ENCODE data around the gene ATP5PO.
"Not testable (repeated sequence)": the region's sequence is repeated elsewhere in the genome, so short reads cannot be mapped to it uniquely, and the experiment has no call there.

The ATP5PO gene

GRCh38 chr21:33940164-33940880 is 24.7 kb upstream of the ATP5PO start:
- peak; percentile 88 for DNase-seq

GRCh38 chr21:33939226-33939625 is 23.6 kb upstream of the ATP5PO start:
- DNase-seq: no peak

- peak; percentile 79 for DNase-seq
Observed at GRCh38 chr21:33938381-33938780, 22.8 kb upstream of the ATP5PO start.

DNA sequence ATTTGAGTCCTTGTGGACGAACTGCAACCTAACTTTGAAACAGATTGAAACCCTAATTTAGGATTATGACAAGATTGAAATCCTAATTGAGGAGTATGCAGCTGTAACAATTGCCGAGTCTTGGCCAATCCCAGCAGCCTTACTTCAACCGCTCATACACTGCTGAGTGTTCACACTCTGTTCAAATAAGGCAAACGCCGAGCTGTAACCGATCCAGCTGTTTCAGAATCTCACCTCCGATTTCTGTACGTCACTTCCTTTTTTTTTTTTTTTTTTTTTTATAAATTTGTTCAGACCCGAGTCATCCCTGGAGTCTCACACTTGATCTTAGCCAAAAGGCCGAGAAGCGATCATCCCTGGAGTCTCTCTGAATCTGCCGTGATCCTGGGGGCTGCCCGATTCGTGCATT is 22.3 kb upstream of the ATP5PO start:
- peak; percentile 88 for DNase-seq

- DNase-seq: no peak
Observed at GRCh38 chr21:33937146-33937545, 21.5 kb upstream of the ATP5PO start.

DNA sequence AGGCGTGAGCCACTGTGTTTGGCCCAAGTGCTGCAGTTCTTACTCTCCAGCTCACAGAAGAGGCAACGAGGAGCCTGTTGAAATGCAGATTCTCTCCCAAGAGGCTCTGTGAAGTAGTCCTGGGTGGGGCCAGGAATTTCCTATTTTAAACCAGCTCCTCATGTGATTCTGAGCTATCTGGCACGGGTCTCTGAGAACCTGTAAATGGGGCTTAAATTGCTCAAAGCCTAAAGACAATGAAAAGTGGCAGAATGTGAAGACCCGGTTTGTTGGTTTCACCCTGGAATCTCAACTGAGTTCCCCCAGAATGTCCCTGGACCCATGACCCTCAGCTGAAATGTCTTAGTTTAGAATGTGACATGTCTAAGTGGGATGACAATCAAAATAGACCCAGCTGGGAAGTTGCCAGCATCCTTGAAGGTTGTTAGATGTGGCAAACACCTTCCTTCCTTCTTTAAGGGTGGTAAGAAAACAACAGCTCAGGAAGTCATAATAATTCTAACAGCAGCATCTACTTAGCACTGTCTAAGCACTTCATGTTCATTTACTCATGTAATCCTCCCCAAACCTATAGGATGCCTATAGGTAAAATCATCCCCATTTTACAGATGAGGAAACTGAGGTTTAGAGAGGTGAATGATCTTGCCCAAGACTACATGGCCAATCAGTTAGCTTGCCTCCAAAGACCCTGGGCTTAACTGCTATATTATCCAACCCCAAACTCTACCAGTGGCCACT is 20.9 kb upstream of the ATP5PO start:
- no peak for DNase-seq

DNA sequence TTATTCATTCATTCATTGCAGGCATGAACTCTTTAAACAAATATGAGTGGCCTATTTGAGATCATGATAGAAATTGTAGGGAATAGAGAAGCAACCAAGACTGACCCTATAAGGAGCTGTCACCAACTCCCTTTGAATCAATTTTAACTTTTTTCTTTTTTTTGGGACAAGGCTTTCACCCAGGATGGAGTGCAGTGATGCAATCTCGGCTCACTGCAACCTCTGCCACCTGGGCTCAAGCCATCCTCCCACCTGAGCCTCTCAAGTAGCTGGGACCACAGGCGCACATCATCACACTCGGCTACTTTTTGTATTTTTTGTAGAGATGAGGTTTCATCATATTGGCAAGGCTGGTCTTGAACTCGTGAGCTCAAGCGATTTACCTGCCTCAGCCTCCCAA is 17.1 kb upstream of the ATP5PO start:
- no peak for DNase-seq

DNA sequence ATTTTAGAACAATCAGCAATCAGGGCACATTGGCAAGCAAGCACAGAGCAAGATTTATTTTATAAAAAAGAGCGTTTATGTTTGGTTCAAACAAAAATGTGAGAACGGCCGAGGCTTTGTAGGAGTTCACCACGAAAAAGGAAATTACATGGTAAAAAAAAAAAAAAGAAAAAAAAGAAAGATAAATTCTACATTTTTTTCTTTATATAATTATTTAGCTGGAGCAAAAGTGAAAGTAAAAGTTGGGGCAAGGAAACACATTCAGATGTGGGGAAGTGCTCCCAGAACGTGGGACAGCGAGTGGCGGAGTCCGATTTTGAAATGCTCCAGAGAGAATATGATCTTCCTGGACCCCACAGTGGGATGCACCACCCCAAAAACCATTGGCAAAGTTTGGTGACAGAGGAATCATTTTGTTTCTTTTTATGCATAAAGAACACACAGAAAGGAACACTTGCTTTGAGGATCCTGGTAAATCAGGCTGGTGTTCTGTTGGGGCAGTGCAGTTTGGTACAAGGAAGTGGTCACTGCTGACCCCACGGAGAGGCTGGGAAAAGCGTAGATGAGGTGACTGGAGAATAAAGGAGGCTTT is 16.3 kb upstream of the ATP5PO start:
- DNase-seq: peak; percentile 38

DNA sequence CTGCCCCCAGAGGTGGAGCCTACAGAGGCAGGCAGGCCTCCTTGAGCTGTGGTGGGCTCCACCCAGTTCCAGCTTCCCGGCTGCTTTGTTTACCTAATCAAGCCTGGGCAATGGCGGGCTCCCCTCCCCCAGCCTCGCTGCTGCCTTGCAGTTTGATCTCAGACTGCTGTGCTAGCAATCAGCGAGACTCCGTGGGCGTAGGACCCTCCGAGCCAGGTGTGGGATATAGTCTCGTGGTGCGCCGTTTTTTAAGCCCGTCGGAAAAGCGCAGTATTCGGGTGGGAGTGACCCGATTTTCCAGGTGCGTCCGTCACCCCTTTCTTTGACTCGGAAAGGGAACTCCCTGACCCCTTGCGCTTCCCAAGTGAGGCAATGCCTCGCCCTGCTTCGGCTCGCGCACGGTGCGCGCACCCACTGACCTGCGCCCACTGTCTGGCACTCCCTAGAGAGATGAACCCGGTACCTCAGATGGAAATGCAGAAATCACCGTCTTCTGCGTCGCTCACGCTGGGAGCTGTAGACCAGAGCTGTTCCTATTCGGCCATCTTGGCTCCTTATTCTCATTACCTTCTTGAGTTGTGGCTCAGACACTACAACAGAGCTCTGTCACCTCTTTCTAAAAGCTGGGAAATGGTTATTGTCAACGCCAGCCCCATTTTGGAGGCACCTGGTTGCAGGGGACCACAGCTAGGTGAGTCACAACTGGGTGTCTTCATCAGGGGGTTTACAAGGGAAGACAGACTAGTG is 15.6 kb upstream of the ATP5PO start:
- DNase-seq: not testable (repeated sequence)

GRCh38 chr21:33926248-33926647 is 10.6 kb upstream of the ATP5PO start:
- DNase-seq: not testable (repeated sequence)

- DNase-seq: no peak
Observed at GRCh38 chr21:33924766-33925100, 9.1 kb upstream of the ATP5PO start.

GRCh38 chr21:33924079-33924765 is 8.6 kb upstream of the ATP5PO start:
- DNase-seq: peak; percentile 58

GRCh38 chr21:33917421-33917820 is 1.8 kb upstream of the ATP5PO start:
- DNase-seq: no peak

- DNase-seq: no peak
Observed at GRCh38 chr21:33916200-33916567, 580 bp upstream of the ATP5PO start.

GRCh38 chr21:33914188-33914587 is 1.4 kb downstream of the ATP5PO start:
- no peak for DNase-seq

DNA sequence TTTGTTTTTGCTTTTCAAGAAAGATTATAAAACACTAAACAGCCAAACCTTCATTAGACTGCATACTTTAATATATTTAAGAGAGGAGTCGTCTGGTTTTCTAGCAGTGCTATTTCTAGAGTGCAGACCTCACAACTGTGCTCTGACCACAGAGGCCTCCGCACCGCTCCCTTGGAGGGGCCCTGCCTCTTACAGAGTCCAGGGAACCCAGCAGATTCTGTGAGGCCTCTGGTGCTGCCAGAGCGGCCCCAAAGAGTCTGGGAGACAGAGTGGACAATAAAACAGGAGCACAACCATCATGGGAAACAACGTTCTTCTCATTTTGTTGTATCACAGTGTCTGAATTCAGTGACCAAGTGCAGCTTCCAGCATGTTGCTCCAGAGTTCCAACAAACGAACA is 5.8 kb downstream of the ATP5PO start:
- no peak for DNase-seq

GRCh38 chr21:33908760-33909159 is 6.8 kb downstream of the ATP5PO start:
- DNase-seq: no peak

DNA sequence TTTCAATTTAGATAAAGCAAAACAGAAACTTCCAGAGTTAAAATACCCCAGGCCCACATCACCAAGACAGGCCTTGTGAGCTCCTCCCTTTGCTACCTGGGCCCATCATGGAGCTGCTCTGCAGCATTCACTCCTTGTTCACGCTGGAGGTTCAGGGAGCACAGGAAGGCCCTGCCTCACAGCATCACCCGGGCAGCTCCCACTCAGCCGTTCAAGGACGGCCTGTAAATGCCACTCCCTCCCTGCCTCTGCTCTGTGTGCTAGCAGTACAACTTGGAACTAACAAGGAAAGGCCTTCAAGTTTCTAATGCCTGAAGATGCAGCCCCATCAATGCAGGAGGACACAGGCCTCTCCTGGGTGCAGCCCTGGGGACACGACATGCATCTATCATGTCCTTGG is 11.6 kb downstream of the ATP5PO start:
- DNase-seq: no peak

- no peak for DNase-seq
Observed at GRCh38 chr21:33902349-33902748, 13.3 kb downstream of the ATP5PO start.

DNA sequence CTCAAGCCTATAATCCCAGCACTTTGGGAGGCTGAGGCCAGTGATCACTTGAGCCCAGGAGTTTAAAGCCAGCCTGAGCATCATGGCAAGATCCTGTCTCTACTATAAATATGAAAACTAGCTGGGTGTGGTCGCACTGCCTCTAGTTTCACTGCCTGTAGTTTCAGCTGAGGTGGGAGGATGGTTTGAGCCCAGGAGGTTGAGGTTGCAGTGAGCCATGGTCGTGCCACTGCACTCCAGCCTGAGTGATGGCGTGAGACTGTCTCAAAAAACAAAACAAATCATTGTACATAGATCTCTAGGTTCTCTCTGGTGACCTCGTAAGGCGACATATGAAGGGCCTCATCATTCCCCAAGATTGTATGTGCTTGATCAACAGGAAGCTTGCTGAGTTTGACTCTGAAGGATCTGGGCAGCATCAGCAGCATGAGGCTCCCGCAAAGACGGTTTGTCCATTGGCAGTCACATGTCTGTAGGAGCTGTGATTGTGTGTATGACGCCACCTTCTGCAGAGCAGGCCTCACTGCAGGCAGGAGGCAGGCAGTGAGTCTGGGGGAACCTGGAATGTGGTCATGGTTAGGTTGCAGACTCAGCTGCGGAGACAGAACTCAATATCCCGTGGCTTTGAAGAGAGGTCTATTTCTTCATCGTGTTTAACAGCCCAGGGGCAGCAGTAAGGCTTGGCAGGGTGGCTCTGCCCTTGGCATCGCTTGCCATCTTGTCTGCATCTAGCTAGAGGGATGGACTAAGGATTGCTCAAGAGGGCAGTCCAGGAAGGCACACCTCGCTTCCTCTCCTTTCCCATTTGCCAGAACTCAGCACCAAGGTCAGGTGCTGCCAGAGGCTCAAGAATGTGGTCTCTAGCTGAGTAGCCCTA is 14.0 kb downstream of the ATP5PO start:
- DNase-seq: peak; percentile 42

DNA sequence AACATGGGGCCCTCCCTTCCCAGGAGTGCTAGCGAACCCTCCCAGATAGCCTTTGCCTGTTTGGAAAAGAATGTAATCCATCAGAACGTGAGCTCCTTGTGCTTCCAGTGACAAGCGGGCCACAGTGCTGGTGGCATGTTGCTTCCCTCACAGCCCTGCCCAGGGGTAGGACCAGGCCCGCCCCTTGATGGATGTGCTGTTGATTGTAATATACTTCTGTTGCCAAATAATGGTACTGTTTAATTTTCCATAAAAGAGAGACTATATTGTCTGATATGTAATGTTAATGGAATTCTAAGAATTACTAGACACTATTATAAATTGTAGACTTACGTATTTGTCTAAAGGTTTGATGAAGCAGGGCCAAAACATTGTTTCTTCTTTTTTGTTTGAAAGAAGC is 16.4 kb downstream of the ATP5PO start:
- no peak for DNase-seq

DNA sequence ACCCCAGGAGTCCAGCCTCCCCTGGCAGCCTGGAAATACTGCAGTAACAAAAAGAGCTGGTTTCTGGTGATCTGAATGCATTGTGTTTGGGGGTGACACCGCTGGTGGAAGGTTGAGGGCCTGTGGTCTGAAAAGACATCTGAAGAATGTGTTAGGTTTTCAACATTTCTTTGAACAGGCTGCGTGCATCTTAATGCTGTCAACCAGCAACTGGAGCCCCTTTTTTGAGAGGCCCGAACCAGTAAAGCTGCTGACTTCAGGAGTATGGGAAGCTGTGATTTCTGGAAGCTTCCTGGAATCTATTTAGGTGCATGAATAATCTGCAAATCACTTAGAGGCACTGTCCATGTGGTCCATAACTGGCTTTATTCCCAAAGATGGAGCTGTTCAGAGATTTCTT is 17.0 kb downstream of the ATP5PO start:
- DNase-seq: no peak
